DND-41 (cell line): ENCODE measurements around the gene BTG2.

Experiments used
- ATAC-seq: fragments of 200-7000 bp; cut with Tn5 transposase; 3 replicates; pipeline ENCODE4 v1.9.1; 2021; ENCODE audit warnings: low read depth; ENCODE audit not compliant: insufficient read depth
- DNase-seq: peaks from one replicate; pipeline ENCODE4 v3.0.0-alpha.2; 2020
- H2AFZ ChIP-seq: 2 replicates; pipeline ENCODE4 v1.6.0; 2012; ENCODE audit warnings: low read depth, low read length
- H3K27ac ChIP-seq: 2 replicates; pipeline ENCODE4 v1.5.1; 2012; ENCODE audit warnings: low read length, inconsistent platforms
- H3K27me3 ChIP-seq: fragments of 200-600 bp; sonication (generic); 2 replicates; pipeline ENCODE4 v1.6.0; 2012; ENCODE audit warnings: low read length, mild to moderate bottlenecking, inconsistent platforms; ENCODE audit not compliant: insufficient read depth, poor library complexity
- H3K36me3 ChIP-seq: 2 replicates; pipeline ENCODE4 v1.5.1; 2012; ENCODE audit warnings: low read length, inconsistent platforms; ENCODE audit not compliant: insufficient read depth
- H3K4me1 ChIP-seq: 2 replicates; pipeline ENCODE4 v1.5.1; 2012; ENCODE audit warnings: mild to moderate bottlenecking, low read length; ENCODE audit not compliant: insufficient read depth
- H3K4me2 ChIP-seq: 2 replicates; pipeline ENCODE4 v1.6.0; 2012; ENCODE audit warnings: mild to moderate bottlenecking, moderate library complexity, low read length, inconsistent platforms; ENCODE audit not compliant: insufficient read depth
- H3K4me3 ChIP-seq, 2 experiments: fragments of 200-600 bp in 1 of 2; shearing (Covaris generic) in 1 of 2; 2 replicates each; pipeline ENCODE4 v1.5.1; 2012 to 2016; ENCODE audit warnings: inconsistent platforms in 2 of 2, low read length in 2 of 2, mild to moderate bottlenecking in 2 of 2, low read depth in 1 of 2, moderate library complexity in 1 of 2
- H3K79me2 ChIP-seq: 2 replicates; pipeline ENCODE4 v1.6.0; 2012; ENCODE audit warnings: low read length, inconsistent platforms; ENCODE audit not compliant: insufficient read depth
- H3K9ac ChIP-seq: 2 replicates; pipeline ENCODE4 v1.6.0; 2012; ENCODE audit warnings: low read depth, mild to moderate bottlenecking, inconsistent platforms, low read length, moderate library complexity
- H3K9me3 ChIP-seq: 2 replicates; pipeline ENCODE4 v1.5.1; 2012; ENCODE audit warnings: low read length, moderate library complexity, mild to moderate bottlenecking, inconsistent platforms; ENCODE audit not compliant: insufficient read depth, severe bottlenecking
- H4K20me1 ChIP-seq: 2 replicates; pipeline ENCODE4 v1.6.0; 2012; ENCODE audit warnings: low read length; ENCODE audit not compliant: insufficient read depth
- EZH2 ChIP-seq: IDR thresholded peaks from 3 replicates; pipeline ENCODE4 v1.6.1; 2012; ENCODE audit warnings: borderline replicate concordance, low read depth, mild to moderate bottlenecking, moderate library complexity, low read length, inconsistent platforms; ENCODE audit not compliant: severe bottlenecking
- TF ChIP-seq, protein P1 (sequence below): IDR thresholded peaks from 2 replicates; pipeline ENCODE4 v1.5.1; 2012; ENCODE audit warnings: borderline replicate concordance, low read length, moderate library complexity, mild to moderate bottlenecking; ENCODE audit not compliant: poor library complexity, severe bottlenecking; ENCODE audit errors: extremely low read depth

The BTG2 gene

DNA sequence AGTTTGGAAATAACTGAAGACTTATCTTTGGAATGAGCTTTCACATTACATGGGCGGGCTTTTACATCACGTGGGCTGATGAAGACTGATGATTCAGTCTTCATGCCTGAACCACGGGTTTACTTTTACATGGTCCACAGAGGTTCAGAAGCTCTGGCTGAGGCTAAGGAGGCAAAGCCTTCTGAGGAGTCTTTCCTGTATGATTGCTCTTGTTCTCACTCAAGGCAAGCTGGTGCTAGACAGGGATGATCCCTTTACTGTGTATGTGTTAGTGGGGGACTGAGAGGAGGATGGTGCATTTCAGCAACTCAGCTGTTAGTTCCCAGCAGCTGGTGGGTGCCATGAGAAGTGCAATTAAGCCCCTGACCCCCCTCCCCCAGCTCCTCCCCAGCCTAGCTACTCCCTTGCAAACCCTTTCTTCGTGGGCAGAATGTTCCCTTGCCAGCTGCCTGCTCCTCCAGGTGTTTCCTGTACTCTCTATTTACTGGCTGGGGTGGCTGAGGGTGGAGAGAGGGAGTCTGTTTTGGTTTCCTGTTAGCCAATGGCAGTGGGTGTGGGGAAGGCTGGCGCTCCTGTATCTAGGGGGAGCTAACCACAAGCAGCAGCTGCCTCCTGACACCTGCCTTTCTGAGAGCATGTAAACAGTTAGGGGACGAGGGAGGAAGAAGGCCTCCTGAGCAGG lies 15.4 kb downstream of the BTG2 start:
- ATAC-seq (peak; percentile 89), DNase-seq (peak; percentile 98)
- Histone ChIP-seq H3K79me2 (no peaks in the 10 kb centered on the region), H3K36me3 (no peaks in the 10 kb centered on the region), H3K9ac (peak overlapping the region; percentile 58), H3K4me2 (peak overlapping the region; percentile 57), H3K27ac (peak overlapping the region; percentile 98), H3K9me3 (no peaks in the 10 kb centered on the region), H3K4me1 (peaks cover 68% of the 10 kb centered on the region), H3K27me3 (no peaks in the 10 kb centered on the region), H4K20me1 (no peaks in the 10 kb centered on the region), H2AFZ (peak overlapping the region; percentile 23; the same call in 1 of the 2 replicates), H3K4me3 (peak overlapping the region in 1 of 2 experiments; percentile 40; a peak in 1 of 4 replicates)
- TF ChIP-seq EZH2, result no peak
- TF ChIP-seq, protein P1, sequence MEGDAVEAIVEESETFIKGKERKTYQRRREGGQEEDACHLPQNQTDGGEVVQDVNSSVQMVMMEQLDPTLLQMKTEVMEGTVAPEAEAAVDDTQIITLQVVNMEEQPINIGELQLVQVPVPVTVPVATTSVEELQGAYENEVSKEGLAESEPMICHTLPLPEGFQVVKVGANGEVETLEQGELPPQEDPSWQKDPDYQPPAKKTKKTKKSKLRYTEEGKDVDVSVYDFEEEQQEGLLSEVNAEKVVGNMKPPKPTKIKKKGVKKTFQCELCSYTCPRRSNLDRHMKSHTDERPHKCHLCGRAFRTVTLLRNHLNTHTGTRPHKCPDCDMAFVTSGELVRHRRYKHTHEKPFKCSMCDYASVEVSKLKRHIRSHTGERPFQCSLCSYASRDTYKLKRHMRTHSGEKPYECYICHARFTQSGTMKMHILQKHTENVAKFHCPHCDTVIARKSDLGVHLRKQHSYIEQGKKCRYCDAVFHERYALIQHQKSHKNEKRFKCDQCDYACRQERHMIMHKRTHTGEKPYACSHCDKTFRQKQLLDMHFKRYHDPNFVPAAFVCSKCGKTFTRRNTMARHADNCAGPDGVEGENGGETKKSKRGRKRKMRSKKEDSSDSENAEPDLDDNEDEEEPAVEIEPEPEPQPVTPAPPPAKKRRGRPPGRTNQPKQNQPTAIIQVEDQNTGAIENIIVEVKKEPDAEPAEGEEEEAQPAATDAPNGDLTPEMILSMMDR, result no peak

DNA sequence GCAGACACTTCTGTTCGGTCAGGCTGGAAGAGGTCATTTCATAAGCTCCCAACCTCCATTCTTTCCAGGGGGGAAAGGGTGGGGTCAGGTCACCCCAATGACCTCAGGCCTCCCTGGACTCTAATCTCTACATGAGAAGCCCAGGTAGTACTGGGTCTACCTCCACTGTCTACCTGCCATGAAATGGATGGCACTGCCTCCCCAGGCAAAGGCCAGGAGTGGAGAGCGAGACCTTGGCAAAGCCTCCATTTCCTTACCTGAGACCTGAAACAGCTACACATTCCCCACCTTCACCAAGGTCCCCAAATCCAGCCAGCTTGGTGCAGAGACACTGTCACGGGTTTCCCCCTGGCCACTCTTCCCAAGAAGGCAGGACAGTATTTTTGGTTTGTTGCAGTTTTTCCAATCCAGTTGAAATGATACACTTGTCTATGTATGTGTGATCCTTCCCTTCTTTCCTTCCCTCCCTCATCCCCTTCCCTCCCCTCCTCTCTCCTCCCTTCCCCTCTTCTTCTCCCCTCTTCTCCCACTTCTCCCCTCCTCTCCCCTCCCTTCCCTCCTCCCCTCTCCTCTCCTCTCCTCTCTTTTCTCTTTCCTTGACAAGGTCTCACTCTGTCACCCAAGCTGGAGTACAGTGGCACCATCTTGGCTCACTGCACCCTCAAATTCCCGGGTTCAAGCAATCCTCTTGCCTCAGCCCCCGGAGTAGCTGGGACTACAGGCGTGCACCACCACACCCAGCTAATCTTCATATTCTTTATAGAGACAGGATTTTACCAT lies 16.1 kb downstream of the BTG2 start:
- Histone ChIP-seq H3K4me3 (peak overlapping the region in 1 of 2 experiments; percentile 40; a peak in 1 of 4 replicates), H3K27me3 (no peaks in the 10 kb centered on the region), H3K36me3 (no peaks in the 10 kb centered on the region), H3K27ac (peak overlapping the region; percentile 98), H4K20me1 (no peaks in the 10 kb centered on the region), H3K4me2 (peak overlapping the region; percentile 57), H3K9me3 (no peaks in the 10 kb centered on the region), H3K4me1 (peaks cover 76% of the 10 kb centered on the region), H2AFZ (no peak overlapping the region), H3K79me2 (no peaks in the 10 kb centered on the region), H3K9ac (peak overlapping the region; percentile 58)
- TF ChIP-seq EZH2, result no peak
- TF ChIP-seq, protein P1, result no peak
- no peak for DNase-seq
- ATAC-seq, result no peak

DNA sequence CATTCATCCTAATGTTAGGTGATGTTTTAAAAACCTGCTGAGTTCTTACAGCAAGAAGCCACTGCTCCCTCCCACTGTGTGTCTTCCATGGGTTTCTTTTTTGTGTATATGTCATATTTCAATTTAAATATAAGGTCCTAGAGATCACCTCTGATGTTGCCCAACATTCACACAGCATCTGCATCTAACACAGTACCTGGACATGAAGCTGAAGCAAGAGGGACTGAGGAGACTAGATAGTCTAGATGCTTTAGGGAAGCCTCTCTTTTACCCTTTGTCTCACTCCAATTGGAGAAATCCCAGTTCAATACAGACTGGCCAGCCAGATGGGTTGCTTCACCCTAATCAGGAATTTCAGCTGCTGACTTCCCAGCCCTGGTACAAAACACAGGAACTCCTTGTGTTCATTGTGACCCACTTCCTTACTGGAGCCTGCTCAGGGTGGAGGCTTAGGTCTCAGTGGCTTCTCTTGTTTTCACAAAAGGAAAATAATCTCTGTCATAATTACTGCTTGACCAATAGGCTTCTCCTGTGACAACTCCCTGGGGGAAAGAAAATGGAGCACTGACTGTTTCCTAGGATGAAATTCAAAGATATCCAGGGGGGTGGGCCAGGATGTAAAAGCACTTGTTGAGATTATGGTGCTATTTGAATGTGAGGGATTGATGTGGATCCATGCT lies 17.3 kb downstream of the BTG2 start:
- no peak overlapping the region for H3K4me2 ChIP-seq
- ATAC-seq, result no peak
- DNase-seq, result no peak
- H3K9ac ChIP-seq, result peak overlapping the region; percentile 58
- no peaks in the 10 kb centered on the region for H3K79me2 ChIP-seq
- H3K9me3 ChIP-seq, result no peaks in the 10 kb centered on the region
- TF ChIP-seq, protein P1, result no peak
- TF ChIP-seq EZH2, result no peak
- H3K4me1 ChIP-seq, result peaks cover 86% of the 10 kb centered on the region
- no peak overlapping the region for H3K4me3 ChIP-seq
- no peaks in the 10 kb centered on the region for H4K20me1 ChIP-seq
- no peak overlapping the region for H2AFZ ChIP-seq
- H3K36me3 ChIP-seq, result no peaks in the 10 kb centered on the region
- H3K27ac ChIP-seq, result peak overlapping the region; percentile 98
- no peaks in the 10 kb centered on the region for H3K27me3 ChIP-seq
